ENCODE data around the gene TRAPPC12.

DNA sequence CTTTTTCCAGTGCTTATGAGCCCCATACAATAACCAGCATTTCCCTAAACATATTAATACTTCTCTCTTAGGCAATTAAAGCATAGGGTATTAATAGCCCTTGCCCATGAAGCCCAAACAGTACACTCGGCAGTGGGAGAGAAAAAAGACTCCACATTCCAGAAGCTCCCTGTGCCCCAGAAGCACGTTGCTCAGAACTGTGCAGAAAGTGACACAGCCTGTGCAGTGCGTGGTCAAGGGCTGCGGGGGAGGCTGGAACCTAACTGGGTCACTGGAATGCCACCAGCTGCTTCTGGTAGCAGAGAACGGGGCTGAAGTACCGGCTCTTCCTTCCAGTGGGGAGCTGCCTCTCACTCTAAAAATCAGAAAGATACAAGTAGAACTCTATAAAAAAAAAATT, 34.6 kb upstream of the TRAPPC12 start:
- TF ChIP-seq POLR2A (IDR thresholded peaks at IDR 0.05), result no peak
- TF ChIP-seq, protein P1, sequence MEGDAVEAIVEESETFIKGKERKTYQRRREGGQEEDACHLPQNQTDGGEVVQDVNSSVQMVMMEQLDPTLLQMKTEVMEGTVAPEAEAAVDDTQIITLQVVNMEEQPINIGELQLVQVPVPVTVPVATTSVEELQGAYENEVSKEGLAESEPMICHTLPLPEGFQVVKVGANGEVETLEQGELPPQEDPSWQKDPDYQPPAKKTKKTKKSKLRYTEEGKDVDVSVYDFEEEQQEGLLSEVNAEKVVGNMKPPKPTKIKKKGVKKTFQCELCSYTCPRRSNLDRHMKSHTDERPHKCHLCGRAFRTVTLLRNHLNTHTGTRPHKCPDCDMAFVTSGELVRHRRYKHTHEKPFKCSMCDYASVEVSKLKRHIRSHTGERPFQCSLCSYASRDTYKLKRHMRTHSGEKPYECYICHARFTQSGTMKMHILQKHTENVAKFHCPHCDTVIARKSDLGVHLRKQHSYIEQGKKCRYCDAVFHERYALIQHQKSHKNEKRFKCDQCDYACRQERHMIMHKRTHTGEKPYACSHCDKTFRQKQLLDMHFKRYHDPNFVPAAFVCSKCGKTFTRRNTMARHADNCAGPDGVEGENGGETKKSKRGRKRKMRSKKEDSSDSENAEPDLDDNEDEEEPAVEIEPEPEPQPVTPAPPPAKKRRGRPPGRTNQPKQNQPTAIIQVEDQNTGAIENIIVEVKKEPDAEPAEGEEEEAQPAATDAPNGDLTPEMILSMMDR (IDR thresholded peaks at IDR 0.05), result no peak

All from vagina (tissue), 2 donors.